HG02885 (cell line): ENCODE measurements around the gene ISOC2.

Experiments
- ATAC-seq: cut with Tn5 transposase; IDR thresholded peaks from one replicate; pipeline ENCODE4 v1.9.1; 2021; ENCODE audit warnings: mild to moderate bottlenecking; ENCODE audit not compliant: unreplicated experiment, poor library complexity

The ISOC2 gene

DNA sequence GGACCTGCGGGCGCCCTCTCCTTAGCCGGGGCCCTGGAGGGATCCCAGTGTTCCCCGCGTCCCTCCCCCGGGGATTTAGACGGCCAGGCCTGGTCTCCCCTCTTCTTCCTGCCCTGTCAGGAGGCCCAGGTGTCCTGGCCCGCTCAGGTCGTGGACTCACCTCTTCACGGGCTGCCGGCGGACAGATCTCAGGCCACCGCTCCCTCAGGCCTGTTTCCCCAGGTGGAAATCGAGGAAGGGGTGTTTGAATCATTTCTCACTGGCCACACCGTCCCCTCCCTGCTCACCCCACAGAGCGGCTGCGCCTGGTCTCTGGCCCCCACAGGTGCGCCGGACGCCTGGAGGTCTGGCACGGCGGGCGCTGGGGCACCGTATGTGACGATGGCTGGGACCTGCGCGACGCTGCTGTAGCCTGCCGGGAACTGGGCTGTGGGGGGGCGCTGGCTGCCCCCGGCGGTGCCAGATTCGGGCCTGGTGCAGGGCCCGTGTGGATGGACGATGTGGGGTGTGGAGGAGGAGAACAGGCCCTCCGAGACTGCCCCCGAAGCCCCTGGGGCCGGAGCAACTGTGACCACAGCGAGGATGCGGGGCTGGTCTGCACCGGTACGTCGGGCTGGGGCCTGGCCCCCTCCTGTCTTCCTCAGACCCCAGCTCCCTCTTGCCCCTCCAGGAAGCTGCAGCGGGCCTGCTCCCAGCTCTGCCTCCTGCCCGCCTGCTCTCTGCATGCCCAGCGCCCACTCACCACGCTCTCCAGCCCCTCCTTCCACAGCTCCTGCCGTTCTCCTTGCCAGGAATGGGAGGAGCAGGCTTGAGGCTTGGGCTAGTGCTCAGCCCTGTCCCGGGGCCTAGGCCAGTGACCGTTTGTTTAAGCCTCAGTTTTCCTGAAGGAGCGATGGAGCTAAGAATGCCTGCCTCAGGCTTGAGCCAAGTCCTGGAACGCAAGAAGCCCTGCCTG lies 29.3 kb upstream of the ISOC2 start:
- ATAC-seq = no peak

DNA sequence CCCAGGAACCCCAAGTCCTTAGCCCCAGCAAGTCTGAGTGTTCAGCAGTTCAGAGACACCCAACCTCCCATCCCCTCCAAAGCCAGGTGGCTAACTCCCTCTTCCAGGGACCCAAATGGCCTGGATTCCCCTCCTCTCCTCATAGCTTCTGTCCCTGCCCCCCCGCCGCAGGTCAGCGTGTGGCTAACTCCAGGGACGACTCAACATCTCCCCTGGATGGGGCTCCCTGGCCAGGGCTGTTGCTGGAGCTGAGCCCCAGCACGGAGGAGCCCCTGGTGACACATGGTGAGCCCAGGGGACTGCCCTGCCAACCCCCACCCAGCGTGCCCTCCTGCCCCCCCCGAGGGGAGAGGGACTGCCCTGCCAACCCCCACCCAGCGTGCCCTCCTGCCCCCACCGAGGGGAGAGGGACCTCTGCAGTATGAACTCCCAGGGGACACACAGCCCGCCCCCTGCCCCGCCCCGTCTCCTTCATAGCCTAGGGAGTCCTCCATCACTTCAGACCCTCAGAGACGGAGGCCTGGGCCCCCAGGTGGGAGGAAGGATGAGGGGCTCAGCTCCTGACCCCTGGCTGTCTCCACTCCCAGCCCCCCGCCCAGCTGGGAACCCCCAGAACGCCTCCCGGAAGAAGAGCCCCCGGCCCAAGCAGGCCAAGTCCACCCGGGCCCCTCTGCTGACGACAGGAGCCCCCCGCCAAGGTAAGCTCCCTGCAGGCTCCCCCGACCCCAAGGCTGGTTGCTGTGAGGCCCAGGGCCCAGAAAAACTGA lies 28.5 kb upstream of the ISOC2 start:
- ATAC-seq = no peak

DNA sequence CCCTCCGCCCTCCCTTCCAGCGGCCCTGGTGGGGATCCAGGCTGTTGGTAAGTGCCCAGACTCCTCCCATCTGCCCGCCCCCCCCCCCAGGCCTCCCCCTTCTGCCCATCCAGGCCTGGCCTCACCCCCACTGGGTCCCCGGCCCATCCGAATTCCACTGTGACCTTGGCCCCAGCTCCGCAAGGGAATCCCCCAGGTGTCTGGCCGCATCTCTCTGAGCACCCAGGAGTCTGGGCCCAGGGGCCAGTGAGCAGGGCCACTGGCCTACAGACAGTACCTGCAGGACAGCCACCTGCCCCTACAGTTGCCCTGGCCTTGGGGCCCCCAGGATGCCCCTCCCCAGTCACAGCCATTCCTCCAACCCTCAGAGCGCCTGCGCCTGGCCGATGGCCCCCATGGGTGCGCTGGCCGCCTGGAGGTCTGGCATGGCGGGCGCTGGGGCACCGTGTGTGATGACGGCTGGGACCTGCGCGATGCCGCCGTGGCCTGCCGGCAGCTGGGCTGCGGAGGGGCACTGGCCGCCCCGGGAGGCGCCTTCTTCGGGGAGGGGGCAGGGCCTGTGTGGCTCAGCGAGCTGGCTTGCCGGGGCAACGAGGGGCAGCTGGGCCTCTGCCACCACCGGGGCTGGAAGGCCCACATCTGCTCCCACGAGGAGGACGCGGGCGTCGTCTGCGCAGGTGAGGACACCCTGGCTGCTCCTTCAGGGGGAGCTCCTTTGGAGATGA lies 27.7 kb upstream of the ISOC2 start:
- ATAC-seq = no peak

DNA sequence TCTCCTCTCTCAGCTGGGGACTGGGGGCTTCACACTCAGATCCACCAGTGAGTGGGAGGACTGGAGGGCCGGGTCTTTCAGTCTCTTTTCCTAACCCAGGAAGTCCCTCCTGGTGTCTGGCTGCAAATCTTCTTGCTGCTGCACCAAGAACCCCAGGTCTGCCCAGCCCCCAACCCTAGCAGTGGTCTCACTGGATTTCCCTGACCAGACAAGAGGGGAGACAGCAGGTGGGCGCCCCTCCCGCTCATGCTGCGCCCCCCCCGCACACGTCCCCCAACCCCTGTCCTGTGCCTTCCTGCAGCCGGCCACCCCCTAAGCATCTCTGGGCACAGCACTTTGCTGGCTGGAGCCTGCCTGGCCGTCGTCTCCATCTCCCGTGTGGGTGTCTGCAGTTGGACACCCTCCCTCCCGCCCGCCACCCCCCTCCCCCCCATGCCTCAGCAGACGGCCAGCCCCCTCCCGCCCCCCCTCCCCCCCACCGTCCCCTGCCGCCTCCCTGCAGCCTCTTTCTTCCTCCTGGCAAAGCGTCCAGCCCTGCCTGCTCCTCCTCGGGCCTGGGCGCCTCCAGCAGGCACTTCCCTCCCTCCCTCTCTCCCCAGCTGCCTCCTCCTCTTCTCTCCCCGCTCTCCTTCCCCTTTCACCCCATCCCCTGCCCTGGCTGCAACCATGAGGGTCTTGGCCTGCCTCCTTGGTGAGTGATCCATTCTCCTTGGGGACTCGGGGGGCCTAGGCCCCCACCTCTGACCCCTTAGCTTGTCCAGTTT lies 26.7 kb upstream of the ISOC2 start, which contains the start of gene SSC5D:
TSS of gene SSC5D (plus strand) at position 513 of the 764 bp plus-strand sequence. CDS start at position 667, 154 bp downstream.
- no peak for ATAC-seq

DNA sequence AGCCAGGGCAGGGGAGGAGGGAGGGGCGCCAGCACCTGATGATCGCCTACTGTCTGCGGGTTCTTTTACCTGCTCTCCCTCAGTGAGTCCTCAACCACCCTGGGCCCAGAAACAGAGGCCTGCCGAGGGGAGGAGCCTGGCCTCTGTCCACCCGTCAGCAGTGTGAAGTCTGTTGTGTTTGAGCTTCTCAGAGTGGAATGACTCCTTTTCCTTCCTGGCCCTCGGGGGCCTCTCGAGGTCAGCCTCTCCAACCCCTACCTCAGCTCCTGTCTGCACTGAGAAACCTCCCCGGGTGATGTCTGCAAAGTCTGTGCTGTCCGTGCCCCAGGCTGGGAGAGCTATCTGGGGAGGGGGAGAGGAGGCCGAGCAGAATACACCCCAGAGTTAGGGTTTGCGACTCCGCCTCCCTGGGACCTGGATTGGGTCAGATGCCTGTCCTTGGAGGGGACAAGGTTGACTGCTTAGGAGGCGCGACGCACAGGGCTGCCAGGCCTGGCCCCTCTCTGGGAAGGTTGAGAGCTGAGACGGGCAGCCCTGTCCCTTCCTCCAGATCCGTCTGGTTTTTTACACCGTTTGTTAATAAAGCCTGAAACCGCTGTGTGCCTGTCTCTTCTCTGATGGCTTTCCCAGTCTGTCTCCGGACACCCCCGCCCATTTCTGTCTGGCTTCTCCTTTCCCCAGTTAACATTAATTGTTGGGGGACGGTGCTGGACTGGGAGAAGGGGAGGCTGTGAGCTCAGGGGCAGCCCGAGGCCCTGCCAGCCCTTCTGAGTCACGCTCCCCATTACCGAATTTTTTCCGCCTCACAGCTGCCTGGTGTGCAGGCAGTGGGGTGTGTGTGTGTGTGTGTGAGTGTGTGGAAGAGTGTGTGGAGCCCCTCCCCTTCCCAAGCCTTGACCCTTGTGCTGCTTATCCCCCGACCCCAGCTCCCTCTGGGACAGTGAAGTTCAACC lies 25.8 kb upstream of the ISOC2 start:
- ATAC-seq = no peak

DNA sequence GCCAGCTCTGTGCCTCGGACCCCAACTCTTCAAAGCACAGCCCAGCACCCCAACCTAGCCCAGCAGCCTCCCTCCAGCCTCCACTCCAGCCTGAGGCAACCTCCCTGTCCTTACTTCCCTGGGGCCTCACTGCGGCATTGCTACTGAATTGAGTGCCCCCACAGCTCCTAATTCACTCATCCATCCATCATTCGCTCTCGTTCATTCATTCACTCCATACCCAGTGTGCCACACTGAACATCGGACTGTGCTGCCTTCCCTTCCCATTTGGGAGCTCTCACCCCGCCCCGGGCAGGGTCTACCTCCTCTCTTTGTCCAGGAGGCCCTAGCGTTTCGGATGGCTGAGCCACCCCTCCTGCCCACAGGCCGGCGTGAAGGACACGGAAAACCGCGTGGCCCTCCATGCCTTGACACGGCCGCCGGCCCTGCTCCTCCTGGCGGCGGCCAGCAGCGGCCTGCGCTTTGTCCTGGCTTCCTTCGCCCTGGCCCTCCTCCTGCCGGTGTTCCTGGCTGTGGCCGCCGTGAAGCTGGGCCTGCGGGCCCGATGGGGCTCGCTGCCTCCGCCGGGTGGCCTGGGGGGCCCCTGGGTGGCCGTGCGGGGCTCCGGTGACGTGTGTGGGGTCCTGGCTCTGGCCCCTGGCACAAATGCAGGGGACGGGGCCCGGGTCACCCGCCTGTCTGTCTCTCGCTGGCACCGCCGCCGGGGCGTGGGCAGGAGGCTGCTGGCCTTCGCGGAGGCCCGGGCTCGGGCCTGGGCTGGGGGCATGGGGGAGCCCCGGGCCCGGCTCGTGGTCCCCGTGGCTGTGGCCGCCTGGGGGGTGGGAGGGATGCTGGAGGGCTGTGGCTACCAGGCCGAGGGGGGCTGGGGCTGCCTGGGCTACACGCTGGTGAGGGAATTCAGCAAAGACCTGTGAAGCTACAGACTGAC lies 24.9 kb upstream of the ISOC2 start:
- no peak for ATAC-seq

DNA sequence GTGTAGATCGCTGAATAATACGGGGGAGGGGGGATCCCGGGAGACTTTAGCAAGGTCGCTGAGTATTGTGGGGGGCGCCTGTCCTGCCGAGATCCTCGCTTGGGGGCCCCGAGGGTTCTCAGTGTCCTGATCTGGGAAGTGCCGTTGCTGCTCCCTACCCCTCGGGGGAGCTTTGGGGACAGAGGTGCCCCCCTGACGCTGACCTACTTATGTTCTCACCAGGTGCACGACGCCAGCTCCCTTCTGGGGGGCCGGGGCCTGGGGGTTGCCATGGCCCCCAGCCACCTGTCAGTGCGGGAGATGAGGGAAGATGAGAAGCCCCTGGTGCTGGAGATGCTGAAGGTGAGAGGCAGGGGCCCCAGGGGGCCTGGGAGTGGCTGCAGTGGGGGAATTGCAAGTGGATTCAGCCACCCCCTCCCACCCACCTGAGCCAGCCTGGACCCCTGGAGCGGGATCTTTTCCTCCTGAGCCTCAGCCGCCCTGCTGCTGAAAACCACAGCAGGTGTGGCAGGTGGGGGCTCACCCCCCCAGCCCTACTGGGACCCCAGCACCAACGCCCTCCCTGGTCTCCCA lies 24.1 kb upstream of the ISOC2 start:
- ATAC-seq = no peak

DNA sequence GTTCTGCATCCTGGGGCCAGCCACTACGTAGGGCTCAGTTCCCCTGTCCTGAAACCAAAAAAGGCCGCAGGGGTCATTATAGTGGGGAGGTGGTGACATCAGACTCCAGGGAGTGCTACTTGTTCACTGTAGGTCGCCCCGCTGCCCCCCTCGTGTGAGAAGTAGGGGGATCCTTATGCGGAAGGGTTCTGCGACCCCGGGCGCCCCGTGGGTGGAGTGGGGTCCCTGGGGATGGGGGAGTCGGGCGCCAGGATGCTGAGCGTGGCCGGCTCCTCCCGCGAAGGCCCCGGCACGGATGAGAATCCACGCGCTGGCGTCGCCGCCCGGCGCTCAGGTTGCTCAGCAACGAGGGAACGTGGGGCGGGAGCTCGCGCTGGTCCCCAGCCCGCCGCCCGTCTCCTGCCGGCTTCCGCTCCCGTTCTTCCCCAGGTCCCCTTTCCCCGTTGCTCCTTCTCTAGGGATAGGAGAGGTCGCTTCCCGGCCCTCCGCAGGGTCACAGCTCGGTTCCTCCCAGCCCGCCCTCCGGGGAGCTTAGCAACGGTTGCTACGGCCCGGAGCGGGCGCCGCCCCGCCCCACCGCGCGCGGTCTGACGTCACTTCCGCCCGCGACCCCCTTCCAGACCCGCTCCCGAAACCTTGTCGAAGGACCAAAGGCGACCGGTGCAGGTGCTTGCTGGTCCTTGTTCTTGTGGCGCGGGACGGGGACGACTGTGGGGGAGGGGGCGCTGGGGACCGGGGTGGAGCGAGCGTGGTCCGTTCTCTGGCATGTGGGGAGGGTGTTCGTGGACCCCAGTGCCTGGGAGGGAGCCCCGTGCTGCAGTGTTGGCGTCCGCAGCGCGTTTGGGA lies 23.4 kb upstream of the ISOC2 start, which contains the start of gene NAT14:
TSS of gene NAT14 (plus strand) at position 596 of the 846 bp plus-strand sequence. CDS start 521 bp downstream, outside the sequence.
- peak; percentile 60 for ATAC-seq

DNA sequence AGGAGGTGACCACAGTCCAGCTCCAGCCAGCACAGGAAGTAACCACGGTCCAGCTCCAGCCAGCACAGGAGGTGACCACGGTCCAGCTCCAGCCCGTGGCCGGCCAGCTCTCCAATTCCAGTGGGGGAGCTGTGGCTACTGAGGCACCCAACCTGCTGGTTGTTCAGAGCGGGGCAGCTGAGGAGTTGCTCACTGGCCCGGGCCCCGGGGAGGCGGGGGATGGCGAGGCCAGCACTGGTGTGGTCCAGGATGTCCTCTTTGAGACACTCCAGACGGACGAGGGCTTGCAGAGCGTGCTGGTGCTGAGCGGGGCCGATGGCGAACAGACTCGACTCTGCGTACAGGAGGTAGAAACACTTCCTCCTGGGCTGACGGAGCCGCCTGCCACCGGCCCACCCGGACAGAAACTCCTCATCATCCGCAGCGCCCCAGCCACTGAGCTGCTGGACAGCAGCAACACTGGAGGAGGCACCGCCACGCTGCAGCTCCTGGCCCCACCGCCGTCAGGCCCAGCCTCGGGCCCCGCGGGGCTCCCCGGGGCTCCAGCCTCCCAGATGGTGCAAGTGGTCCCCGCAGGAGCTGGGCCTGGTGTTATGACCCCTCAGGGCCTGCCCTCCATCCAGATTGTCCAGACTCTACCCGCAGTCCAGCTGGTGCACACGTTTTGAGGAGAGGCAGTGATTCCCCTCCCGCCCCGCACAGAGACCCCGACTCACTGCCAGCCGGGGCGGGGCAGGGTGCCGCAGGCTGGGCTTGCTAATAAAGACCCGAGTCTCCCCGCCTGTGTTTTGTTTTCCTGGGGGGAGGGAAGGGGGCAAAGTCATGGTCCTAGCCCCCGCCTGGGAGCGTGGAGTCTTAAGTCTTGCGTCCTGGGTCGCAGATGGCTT lies 22.5 kb upstream of the ISOC2 start:
- no peak for ATAC-seq

DNA sequence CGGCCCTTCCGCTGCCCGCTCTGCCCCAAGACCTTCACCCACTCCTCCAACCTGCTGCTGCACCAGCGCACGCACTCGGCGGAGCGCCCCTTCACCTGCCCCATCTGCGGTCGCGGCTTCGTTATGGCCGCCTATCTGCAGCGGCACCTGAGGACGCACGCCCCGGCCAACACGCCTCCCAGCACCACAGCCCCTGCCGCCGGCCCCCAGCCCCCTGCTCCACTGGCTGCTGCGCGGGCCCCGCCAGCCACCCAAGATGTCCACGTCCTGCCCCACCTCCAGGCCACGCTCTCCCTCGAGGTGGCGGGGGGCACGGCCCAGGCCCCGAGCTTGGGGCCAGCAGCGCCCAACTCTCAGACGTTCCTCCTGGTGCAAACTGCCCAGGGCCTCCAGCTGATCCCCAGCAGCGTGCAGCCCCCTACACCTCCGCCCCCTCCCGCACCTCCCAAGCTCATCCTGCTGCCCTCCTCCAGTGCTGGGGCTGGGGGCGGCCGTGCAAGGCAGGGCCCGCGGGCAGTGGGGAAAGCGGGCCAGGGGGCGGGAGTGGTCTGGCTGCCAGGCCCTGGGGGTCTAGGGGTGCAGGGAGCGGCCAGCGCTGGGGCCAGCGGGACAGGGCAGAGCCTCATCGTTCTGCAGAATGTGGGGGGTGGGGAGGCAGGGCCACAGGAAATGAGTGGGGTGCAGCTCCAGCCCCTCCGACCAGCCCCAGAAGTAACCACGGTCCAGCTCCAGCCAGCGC lies 21.7 kb upstream of the ISOC2 start:
- ATAC-seq = no peak

DNA sequence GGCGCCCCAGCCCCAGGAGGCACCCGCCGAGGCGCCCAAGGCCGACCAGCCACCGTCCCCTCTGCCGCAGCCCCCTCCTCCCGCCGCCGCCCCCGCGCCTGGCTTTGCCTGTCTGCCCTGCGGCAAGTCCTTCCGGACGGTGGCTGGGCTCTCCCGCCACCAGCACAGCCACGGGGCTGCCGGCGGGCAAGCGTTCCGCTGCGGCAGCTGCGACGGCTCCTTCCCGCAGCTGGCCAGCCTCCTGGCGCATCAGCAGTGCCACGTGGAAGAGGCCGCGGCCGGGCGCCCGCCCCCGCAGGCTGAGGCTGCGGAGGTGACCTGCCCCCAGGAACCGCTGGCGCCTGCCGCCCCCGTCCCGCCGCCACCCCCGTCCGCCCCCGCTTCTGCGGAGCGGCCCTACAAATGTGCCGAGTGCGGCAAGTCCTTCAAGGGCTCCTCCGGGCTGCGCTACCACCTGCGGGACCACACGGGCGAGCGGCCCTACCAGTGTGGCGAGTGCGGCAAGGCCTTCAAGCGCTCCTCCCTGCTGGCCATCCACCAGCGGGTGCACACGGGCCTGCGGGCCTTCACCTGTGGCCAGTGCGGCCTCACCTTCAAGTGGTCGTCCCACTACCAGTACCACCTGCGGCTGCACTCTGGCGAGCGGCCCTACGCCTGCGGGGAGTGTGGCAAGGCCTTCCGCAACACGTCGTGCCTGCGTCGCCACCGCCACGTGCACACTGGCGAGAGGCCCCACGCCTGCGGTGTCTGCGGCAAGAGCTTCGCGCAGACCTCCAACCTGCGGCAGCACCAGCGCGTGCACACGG lies 20.9 kb upstream of the ISOC2 start:
- ATAC-seq = no peak

DNA sequence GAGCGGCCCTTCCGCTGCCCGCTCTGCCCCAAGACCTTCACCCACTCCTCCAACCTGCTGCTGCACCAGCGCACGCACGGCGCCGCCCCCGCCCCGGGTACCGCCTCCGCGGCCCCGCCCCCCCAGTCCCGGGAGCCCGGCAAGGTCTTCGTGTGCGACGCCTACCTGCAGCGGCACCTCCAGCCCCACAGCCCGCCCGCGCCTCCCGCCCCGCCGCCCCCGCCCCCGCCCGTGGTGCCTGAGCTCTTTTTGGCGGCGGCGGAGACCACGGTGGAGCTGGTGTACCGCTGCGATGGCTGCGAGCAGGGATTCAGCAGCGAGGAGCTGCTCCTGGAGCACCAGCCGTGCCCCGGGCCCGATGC lies 20.3 kb upstream of the ISOC2 start:
- ATAC-seq = no peak

DNA sequence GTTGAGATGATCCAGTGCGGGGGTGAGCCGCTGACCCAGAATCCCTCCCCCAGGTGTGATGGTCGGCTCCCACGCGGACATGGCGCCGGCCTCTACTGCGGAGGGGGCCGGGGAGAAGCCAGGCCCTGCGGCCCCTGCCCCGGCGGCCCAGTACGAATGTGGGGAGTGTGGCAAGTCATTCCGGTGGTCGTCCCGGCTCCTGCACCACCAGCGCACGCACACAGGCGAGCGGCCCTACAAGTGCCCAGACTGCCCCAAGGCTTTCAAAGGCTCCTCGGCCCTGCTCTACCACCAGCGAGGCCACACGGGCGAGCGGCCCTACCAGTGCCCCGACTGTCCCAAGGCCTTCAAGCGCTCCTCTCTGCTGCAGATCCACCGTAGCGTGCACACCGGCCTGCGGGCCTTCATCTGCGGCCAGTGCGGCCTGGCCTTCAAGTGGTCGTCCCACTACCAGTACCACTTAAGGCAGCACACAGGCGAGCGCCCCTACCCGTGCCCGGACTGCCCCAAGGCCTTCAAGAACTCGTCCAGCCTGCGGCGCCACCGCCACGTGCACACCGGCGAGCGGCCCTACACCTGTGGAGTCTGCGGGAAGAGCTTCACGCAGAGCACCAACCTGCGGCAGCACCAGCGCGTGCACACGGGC lies 19.8 kb upstream of the ISOC2 start:
- ATAC-seq = no peak
